ENCODE data around the gene POMC. TPM values are rescaled to one million over a fixed set of nuclear protein-coding genes. Genes with fewer than 3 reads are reported as not detected.
"Not testable (repeated sequence)": the region's sequence is repeated elsewhere in the genome, so short reads cannot be mapped to it uniquely, and the experiment has no call there.

The POMC gene
- total RNA-seq, 1 experiment from 2014 or later, result not detected

GRCh38 chr2:25155401-25155800 is 13.0 kb downstream of the POMC start:
- H3K27me3 Mint-ChIP-seq (ENCODE audit: unreplicated experiment), result peaks cover 67% of the 10 kb centered on the region
- BruUV-seq (replicated peaks), result no TSS peak
- no peak for TF ChIP-seq CTCF (IDR thresholded peaks at IDR 0.05; ENCODE audit: unreplicated experiment)
- no peak overlapping the region for H3K4me3 Mint-ChIP-seq (ENCODE audit: low read depth, unreplicated experiment)
- H3K9me3 Mint-ChIP-seq (ENCODE audit: low read depth, unreplicated experiment), result no peaks in the 10 kb centered on the region
- no peak overlapping the region for H3K27ac Mint-ChIP-seq (ENCODE audit: unreplicated experiment)
- H3K36me3 Mint-ChIP-seq (ENCODE audit: insufficient read depth, unreplicated experiment), result no peaks in the 10 kb centered on the region
- no peak for DNase-seq
- H3K4me1 Mint-ChIP-seq (ENCODE audit: low read depth, unreplicated experiment), result no peaks in the 10 kb centered on the region
- intact Hi-C loops (cut with micrococcal nuclease; ENCODE audit: unreplicated experiment), result no loop called here
- CTCF ChIA-PET, result interaction anchor here (0.6 to 1.4 kb wide), 4 partner anchors 11 to 255 kb away, joined by 3 read pairs; no protein-coding TSS in a partner anchor

- CTCF ChIA-PET, result no interaction called here
- H3K27me3 Mint-ChIP-seq (ENCODE audit: unreplicated experiment), result peaks cover 66% of the 10 kb centered on the region
- no peak for DNase-seq
- H3K4me1 Mint-ChIP-seq (ENCODE audit: low read depth, unreplicated experiment), result no peaks in the 10 kb centered on the region
- intact Hi-C loops (cut with micrococcal nuclease; ENCODE audit: unreplicated experiment), result no loop called here
- no peaks in the 10 kb centered on the region for H3K9me3 Mint-ChIP-seq (ENCODE audit: low read depth, unreplicated experiment)
- no peaks in the 10 kb centered on the region for H3K36me3 Mint-ChIP-seq (ENCODE audit: insufficient read depth, unreplicated experiment)
- H3K4me3 Mint-ChIP-seq (ENCODE audit: low read depth, unreplicated experiment), result no peak overlapping the region
- no peak for TF ChIP-seq CTCF (IDR thresholded peaks at IDR 0.05; ENCODE audit: unreplicated experiment)
- no peak overlapping the region for H3K27ac Mint-ChIP-seq (ENCODE audit: unreplicated experiment)
- BruUV-seq (replicated peaks), result no TSS peak
Observed at GRCh38 chr2:25151718-25152117, 16.7 kb downstream of the POMC start.

GRCh38 chr2:25150993-25151392 is 17.4 kb downstream of the POMC start:
- CTCF ChIA-PET; DNase-seq; H3K27ac Mint-ChIP-seq (ENCODE audit: unreplicated experiment); H3K4me1 Mint-ChIP-seq (ENCODE audit: low read depth, unreplicated experiment); H3K36me3 Mint-ChIP-seq (ENCODE audit: insufficient read depth, unreplicated experiment); BruUV-seq (replicated peaks); H3K4me3 Mint-ChIP-seq (ENCODE audit: low read depth, unreplicated experiment); H3K9me3 Mint-ChIP-seq (ENCODE audit: low read depth, unreplicated experiment); intact Hi-C loops (cut with micrococcal nuclease; ENCODE audit: unreplicated experiment): not testable (repeated sequence)
- H3K27me3 Mint-ChIP-seq (ENCODE audit: unreplicated experiment), result peaks cover 66% of the 10 kb centered on the region

GRCh38 chr2:25149646-25150045 is 18.7 kb downstream of the POMC start:
- BruUV-seq (replicated peaks), result no TSS peak

More at GRCh38 chr2:25149646-25150045, 18.7 kb downstream of the POMC start:
- CTCF ChIA-PET, result no interaction called here
- H3K27me3 Mint-ChIP-seq (ENCODE audit: unreplicated experiment), result peaks cover 65% of the 10 kb centered on the region
- intact Hi-C loops (cut with micrococcal nuclease; ENCODE audit: unreplicated experiment), result no loop called here
- H3K9me3 Mint-ChIP-seq (ENCODE audit: low read depth, unreplicated experiment), result no peaks in the 10 kb centered on the region
- DNase-seq, result no peak
- H3K36me3 Mint-ChIP-seq (ENCODE audit: insufficient read depth, unreplicated experiment), result no peaks in the 10 kb centered on the region
- H3K4me3 Mint-ChIP-seq (ENCODE audit: low read depth, unreplicated experiment), result no peak overlapping the region
- no peak for TF ChIP-seq CTCF (IDR thresholded peaks at IDR 0.05; ENCODE audit: unreplicated experiment)
- no peaks in the 10 kb centered on the region for H3K4me1 Mint-ChIP-seq (ENCODE audit: low read depth, unreplicated experiment)
- H3K27ac Mint-ChIP-seq (ENCODE audit: unreplicated experiment), result no peak overlapping the region
